Measurements from ENCODE around the gene VIL1.

Gene VIL1

DNA sequence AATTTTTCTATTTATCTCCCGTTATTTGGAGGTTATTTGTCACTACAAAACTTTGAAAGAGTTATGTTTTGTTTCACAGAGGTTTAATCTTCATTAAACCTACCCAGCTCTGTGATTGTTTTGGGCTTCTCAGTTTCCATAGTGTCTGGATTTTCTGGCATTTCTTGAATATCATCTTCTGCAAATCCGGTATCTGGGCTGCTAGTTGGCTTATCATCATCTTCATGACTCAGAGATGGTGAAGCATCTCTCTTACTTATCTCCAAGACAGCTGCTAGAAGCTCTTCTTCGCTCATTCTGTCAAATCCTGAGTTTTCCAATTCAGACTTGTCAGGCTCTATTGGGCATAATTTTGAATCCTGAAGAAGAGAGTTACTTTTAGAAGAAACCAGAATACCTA, 55.6 kb downstream of the VIL1 start:
- Mint-ChIP-seq H3K27ac (no peak overlapping the region), H3K4me1 (peaks cover 31% of the 10 kb centered on the region), H3K36me3 (peaks cover 66% of the 10 kb centered on the region), H3K9me3 (no peaks in the 10 kb centered on the region), H3K4me3 (no peak overlapping the region), H3K27me3 (no peaks in the 10 kb centered on the region)
- no peak for ATAC-seq

DNA sequence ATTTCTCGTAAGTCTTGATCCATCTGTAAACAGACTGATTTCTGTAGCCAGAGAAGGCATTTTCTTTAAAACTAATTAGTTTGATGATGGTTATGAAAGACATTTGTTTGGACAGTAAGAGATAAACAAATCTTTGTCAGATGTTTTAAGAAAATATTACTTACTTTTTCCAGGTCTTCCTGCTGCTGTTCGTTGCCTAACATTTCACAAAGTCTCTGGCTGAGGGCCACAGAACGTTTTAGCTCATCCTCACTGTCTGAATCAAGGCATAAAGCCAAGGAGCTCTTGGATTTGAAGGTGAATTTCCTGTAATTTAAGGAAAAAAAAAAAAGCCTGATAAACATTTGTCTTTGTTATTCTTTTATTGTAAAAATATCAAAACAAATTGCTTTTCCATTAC, 57.8 kb downstream of the VIL1 start:
- no peak for ATAC-seq
- Mint-ChIP-seq H3K36me3 (peaks cover 59% of the 10 kb centered on the region), H3K27me3 (no peaks in the 10 kb centered on the region), H3K4me3 (no peak overlapping the region), H3K4me1 (peaks cover 15% of the 10 kb centered on the region), H3K27ac (no peak overlapping the region), H3K9me3 (no peaks in the 10 kb centered on the region)

DNA sequence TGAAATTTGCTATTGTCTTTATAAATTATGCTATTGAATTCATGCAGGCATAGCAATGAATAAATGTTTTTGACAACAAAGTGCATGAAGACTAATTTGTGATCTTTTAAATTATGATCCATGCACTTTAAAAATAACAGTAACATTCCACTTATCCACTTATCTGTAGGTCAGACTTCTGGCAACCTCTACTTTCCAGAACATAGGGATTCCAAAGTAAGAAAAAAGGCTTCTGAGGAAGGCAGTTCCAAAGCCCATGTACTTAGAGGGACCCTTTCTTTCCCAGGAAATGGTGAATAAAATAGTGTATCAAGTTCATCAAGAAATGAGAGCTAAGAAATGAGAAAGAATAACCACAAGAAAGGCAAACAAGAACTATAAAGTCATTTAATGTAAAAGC, 58.3 kb downstream of the VIL1 start:
- Mint-ChIP-seq H3K27ac (no peak overlapping the region), H3K36me3 (peaks cover 58% of the 10 kb centered on the region), H3K4me3 (no peak overlapping the region), H3K9me3 (no peaks in the 10 kb centered on the region), H3K4me1 (peaks cover 9% of the 10 kb centered on the region), H3K27me3 (no peaks in the 10 kb centered on the region)
- ATAC-seq = no peak

DNA sequence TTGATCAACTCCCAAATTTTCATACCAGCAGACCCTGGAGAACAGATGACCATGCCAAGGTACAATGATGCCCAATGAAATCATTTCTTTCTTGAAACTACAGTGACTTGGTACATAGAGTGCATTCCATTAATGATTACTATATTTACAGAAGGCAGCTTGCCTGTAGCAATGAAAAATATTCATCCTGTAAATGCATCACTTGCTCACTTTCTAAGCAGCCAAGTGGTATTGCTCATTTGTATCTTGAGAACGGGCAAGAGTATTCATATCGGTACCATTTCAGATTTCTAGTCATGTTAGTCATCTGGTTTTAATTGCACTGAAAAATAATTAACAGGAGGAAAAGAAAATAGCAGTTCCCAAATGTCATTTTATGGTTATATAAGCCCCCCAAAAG, 59.6 kb downstream of the VIL1 start:
- Mint-ChIP-seq H3K4me3 (no peak overlapping the region), H3K27ac (no peak overlapping the region), H3K4me1 (peaks cover 11% of the 10 kb centered on the region), H3K9me3 (no peaks in the 10 kb centered on the region), H3K27me3 (no peaks in the 10 kb centered on the region), H3K36me3 (peaks cover 49% of the 10 kb centered on the region)
- no peak for ATAC-seq

DNA sequence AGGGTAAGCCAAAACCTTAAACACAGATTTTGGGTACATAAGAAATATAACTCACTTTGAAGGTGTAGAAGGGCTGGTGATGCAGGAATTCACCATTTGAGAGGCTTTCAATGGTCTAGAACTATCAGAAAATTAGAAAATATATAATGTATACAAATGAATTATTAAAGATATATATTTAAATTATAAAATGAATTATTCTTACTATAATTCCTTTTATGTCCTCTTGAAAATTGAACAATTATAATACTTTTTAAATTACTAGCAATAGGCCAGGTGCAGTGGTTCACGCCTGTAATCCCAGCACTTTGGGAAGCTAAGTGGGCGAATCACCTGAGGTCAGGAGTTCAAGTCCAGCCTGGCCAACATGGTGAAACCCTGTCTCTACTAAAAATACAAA, 60.7 kb downstream of the VIL1 start:
- peaks cover 44% of the 10 kb centered on the region for H3K36me3 Mint-ChIP-seq
- no peak for ATAC-seq
- H3K9me3 Mint-ChIP-seq = no peaks in the 10 kb centered on the region
- H3K27ac Mint-ChIP-seq = no peak overlapping the region
- H3K4me3 Mint-ChIP-seq = no peak overlapping the region
- H3K4me1 Mint-ChIP-seq = peaks cover 15% of the 10 kb centered on the region
- H3K27me3 Mint-ChIP-seq = no peaks in the 10 kb centered on the region

DNA sequence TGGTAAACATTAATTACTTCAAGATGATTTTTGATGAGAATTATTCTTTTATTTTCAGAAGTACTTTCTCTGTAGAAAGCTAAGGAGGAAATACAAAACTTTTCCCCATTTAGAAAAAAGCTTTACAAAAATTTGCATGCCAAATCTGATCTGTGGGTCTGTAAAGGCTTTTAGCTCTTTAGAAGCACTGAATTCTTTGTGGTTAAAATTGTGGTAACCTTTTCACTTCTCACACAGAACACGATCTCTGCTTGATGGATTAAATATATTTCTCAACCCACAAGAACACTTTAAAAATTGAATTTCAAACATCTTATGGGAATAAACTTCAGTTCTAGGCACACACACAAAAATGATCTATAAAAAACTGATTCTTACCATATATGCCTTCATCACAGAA, 63.7 kb downstream of the VIL1 start:
- H3K27me3 Mint-ChIP-seq = no peaks in the 10 kb centered on the region

DNA sequence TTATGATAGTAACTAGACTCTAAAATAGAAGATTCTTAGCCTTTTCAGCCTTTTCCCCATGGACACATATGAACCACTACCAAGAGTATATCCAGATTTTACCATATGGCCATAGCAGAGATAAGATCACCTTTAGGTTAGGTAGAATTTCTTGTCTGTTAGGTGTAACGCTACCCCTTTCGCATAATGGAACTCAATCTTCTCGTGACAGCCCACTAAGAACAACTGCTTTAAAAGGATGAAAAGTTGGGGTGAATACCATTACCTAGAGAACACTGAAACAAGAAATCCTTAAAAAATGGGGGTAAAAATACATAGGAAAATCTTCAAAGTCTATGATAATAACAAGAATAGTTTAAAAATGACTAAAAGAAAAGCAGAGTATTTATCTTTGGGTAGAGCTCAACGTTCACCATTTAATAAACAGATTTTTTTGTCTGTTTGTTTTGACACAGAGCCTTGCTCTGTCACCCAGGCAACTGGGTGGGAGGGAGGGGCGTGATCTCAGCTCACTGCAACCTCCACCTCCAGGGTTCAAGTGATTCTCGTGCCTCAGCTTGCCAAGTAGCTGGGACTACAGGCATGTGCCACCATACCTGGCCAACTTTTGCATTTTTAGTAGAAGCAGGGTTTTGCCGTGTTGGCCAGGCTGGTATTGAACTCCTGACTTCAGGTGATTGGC, 67.2 kb downstream of the VIL1 start:
- Mint-ChIP-seq H3K4me3 (no peak overlapping the region), H3K27ac (no peak overlapping the region), H3K36me3 (peaks cover 57% of the 10 kb centered on the region), H3K4me1 (peaks cover 15% of the 10 kb centered on the region), H3K9me3 (no peaks in the 10 kb centered on the region), H3K27me3 (no peaks in the 10 kb centered on the region)
- no peak for ATAC-seq

More for the DNA sequence above, 63.7 kb downstream of the VIL1 start:
- peak overlapping the region; percentile 51 for H3K27ac Mint-ChIP-seq
- no peak overlapping the region for H3K4me3 Mint-ChIP-seq
- peaks cover 56% of the 10 kb centered on the region for H3K36me3 Mint-ChIP-seq
- H3K9me3 Mint-ChIP-seq = no peaks in the 10 kb centered on the region
- no peak for ATAC-seq
- H3K4me1 Mint-ChIP-seq = peaks cover 15% of the 10 kb centered on the region

DNA sequence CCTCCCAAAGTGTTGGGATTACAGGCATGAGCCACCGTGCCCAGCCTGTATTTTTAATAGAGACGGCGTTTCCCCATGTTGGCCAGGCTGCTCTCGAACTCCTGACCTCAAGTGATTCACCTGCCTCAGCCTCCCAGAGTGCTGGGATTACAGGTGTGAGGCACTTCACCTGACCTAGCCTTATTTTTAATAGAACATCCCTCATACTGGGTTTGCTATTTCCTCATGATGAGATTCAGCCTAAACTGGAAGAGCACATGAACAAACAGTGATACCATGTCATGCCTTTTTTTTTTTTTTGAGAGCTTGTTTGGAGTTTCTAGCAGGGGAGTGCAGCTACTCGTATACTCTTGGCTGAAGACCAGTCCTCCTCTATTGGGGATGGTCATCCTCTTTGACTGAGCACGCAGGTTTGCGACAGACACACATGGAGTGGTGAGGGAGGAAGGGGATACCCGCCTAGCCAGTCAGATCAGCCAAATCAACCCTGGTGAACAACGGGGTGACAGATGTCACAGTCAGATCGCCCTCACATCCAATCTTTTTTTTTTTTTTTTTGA, 81.7 kb downstream of the VIL1 start:
- Mint-ChIP-seq H3K36me3 (peaks cover 65% of the 10 kb centered on the region), H3K4me3 (no peak overlapping the region), H3K9me3 (no peaks in the 10 kb centered on the region)

DNA sequence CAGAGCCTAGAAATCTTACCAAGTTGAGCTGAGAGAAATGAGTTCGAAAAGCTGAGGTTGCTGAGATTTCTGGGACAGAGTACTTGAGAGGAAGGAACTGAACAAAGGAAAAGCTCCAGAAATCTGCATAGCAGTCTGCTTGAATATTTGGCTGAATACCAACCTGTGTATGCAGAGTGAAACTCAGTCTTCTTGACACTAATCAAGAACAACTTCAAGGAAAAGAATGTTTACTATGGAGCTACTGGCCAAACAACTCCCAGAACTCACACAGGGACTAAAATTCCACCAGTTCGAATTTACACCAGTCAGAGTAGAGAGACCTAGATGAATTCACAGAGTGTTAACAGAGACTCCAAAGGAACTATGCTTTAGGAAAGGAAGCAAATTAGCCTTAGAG, 82.7 kb downstream of the VIL1 start:
- H3K9me3 Mint-ChIP-seq = no peaks in the 10 kb centered on the region
- no peaks in the 10 kb centered on the region for H3K27me3 Mint-ChIP-seq
- H3K27ac Mint-ChIP-seq = peak overlapping the region; percentile 23
- peaks cover 7% of the 10 kb centered on the region for H3K4me1 Mint-ChIP-seq
- no peak for ATAC-seq
- peaks cover 68% of the 10 kb centered on the region for H3K36me3 Mint-ChIP-seq
- no peak overlapping the region for H3K4me3 Mint-ChIP-seq

More for the DNA sequence above, 81.7 kb downstream of the VIL1 start:
- Mint-ChIP-seq H3K4me1 (peaks cover 7% of the 10 kb centered on the region), H3K27me3 (no peaks in the 10 kb centered on the region), H3K27ac (no peak overlapping the region)
- ATAC-seq = no peak

Data from stimulated activated memory B cell treated with anti-CD40 and anti-IgM and Interleukin-4, amounts not matched to agents 10 μg/mL and 1 μg/mL and 100 μg/mL, for 72 hours (primary cell).